ENCODE data around the gene KRTAP5-7.

DNA sequence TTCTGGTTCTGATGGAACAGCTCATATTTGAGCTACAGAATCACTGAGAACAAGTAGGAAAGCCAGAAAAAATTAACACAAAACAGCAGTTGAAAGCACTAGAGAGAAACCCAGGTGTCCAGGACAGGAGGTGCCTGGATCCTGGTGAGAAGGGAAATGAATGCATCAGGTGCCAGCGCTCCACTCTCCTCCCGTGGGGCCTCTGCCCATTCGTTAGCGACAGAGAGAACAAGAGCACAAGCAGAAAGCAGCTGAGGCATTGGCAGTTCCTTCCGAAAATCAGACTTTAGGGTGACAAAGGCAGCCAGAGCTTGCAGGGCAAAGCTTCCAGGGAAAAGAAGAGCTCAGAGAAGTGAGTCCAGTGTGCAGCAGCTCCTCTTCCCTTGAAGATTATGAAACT, 20.0 kb upstream of the KRTAP5-7 start:
- TF ChIP-seq EZH2phosphoT487 (conservative IDR thresholded peaks at IDR 0.05; ENCODE audit: low read length), result no peak
- TF ChIP-seq, protein P1, sequence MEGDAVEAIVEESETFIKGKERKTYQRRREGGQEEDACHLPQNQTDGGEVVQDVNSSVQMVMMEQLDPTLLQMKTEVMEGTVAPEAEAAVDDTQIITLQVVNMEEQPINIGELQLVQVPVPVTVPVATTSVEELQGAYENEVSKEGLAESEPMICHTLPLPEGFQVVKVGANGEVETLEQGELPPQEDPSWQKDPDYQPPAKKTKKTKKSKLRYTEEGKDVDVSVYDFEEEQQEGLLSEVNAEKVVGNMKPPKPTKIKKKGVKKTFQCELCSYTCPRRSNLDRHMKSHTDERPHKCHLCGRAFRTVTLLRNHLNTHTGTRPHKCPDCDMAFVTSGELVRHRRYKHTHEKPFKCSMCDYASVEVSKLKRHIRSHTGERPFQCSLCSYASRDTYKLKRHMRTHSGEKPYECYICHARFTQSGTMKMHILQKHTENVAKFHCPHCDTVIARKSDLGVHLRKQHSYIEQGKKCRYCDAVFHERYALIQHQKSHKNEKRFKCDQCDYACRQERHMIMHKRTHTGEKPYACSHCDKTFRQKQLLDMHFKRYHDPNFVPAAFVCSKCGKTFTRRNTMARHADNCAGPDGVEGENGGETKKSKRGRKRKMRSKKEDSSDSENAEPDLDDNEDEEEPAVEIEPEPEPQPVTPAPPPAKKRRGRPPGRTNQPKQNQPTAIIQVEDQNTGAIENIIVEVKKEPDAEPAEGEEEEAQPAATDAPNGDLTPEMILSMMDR (IDR thresholded peaks at IDR 0.05; ENCODE audit: insufficient read depth, low read length, poor library complexity, severe bottlenecking), result no peak
